GM21360 (cell line): ENCODE data around the gene CTNND2.
A peak's percentile ranks its signal among the peaks of the same experiment; 100 is the strongest.

Source experiments
- ATAC-seq: cut with Tn5 transposase; IDR thresholded peaks from one replicate; pipeline ENCODE4 v1.9.1; 2021; ENCODE audit warnings: mild to moderate bottlenecking, moderate library complexity; ENCODE audit not compliant: unreplicated experiment

The CTNND2 gene

DNA sequence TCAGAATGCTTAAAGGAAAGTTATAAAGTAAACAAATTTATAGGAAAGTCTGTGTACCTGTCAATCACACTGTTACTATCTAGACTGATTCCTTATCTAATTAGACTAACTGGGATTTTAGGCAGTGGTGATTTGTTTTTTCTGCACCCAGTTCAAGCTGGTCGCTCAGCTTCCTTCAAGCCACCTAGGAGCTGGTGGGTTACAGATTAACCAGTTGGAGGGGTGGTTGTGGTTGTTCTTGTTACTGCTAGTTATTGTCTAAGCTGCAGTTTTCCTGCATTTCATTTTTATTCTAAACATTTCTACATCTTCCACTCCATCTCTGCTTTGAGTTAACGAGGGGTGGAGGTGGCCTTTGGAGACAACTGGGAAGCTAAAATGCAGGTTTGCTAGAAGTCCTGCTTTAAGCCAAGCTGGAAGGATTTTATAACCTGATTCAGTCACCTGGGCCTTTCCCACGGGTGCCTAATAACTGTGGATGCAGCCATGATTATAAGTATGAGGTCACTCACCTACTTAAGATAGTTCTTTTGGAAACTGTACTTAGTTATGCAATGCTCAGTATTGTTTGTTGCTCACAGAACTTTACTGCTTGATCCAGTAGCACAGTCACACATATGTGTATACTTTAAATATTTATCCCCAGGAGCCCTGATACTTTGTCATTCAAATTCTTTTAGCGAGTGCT is 839.3 kb downstream of the CTNND2 start:
- ATAC-seq: no peak

DNA sequence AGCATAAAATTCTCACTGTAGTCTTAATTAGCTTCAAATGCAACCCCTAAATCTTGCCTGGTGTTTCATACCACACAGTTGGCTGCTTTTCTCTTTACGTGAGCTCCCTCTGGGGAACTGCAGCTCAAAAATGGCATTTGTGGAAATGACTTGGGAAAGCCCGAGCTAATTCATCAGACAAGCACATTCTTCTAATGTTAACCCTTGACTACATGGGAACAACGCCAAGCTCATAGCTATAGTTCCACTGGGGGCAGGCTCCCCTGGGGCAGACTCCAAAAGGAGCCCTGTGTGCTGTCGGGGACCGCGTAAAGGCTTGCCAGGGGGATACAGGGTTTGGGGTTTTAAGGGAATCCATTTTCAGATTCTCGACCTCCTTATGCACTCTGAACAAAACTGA is 841.8 kb downstream of the CTNND2 start:
- ATAC-seq: no peak

DNA sequence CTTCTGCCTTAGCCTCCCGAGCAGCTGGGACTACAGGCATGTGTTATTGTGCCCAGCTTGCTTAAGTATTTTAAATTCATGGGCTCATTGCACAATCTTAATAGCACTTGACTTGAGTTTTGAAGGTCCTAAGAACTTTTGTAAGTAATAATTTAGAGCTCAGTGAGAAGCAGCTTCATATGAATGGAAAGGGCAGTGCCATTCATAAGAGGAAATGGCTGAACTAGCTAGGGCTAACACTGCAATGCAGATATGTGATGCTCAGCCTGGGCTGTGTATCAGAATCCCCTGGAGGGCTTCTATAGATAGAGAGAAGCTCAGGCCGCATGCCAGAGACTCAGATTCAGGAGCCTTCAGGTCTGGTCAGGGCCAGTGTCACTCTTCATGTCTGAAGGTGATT is 847.7 kb downstream of the CTNND2 start:
- no peak for ATAC-seq

DNA sequence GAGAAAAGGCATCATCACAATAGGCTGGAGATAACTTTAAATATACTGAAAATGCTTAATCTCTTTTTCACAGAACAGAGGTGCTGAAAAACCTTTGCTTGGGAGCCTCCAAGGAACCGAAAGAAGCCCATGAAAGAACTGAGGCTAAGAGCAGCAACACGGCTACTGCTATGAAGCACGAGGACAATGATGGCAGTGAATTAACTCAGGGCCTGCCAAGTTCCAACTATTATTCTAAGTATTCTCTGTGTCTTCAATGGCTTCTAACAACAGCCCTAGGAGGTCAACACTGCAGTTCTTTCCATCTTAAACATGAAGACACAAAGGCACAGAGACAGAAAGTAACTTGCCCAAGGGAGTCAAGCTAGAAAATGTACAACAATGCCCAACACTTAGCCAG is 850.2 kb downstream of the CTNND2 start:
- no peak for ATAC-seq

DNA sequence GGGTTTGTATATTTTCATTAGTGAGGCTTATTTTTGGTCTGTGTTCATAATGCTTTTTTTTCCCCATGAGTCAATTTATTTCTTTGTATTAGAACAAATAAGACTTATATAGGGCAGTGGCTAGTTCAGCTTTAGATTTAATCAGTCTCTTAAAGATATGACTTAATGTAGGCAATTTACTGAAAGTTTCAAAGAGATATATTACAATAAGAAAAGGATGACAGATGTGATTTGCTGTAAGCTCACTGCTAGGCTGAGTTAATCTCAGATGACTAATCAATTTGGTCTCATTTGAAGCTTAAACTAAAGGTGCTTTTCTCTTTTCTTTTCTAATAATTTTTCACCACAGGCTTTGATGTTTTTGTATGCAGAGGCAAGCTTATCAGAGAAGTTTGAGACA is 851.4 kb downstream of the CTNND2 start:
- ATAC-seq: no peak

DNA sequence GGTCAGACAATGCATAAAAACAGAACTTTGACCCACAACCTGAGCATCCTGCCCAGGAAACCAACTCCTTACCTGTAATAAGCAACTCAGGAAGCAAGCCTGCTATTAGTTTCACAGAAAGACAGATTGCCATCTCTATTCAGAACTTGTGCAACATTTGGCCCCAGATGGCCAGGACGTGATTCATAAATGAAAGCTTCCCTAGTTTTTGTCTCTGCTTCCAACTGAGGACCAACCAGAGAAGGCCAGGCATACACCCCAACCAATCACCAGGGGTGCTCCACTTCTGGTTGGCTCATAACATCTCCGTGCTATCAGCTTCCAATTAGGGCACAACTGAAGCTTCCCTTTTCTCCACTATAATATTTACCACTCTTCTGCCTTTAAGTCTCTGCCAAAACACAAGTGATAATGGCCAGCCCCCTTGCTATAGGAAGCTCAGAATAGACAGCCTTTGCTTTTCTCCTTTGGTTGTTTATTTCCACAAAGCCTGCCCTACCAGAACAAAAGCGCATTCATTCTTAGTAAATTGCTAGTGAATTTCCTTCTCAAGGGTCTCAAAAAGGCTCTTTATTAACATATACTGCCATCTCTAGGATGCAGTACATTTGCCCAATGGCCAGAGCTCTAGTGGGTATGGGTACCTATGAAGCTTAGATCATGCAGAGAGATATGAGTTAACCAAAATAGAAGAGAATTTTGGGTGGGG is 853.5 kb downstream of the CTNND2 start:
- ATAC-seq: no peak

DNA sequence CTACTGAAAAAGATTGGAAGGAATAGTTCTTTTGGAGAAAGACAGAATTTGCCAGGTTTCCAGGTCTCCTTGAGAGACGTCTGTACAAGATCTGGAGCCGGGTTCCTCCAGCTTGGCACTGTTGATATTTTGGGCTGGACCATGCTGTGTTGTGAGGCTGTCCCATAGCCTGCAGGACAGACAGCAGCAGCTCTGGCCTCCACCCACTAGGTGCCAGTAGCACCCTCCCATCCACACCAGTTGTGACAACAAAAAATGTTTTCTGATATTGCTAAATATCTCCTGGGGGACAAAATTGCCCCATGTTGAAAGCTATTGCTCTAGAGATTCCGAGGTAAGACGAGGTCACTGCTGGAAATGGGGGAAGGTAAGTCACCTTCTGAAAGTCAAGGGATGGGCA is 855.5 kb downstream of the CTNND2 start:
- ATAC-seq: no peak

DNA sequence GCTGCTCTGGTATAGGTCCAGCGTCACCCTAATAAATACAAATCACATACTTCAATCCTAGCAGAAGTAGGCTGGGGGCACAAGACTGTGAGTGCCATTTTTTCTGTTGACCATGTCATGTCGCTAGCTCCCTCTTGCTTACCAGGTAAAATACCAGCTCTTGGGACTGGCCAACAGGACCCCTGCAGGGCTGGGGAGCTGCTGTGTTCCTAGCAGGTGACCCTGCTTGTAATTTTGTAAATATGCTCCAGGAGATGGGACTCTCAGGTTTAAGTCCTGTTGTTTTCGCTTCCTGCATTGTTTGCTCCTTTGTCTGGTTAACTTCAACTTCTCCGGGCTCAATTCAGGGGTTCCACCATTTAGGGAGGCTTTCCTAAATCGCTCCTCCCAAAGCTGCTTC is 856.6 kb downstream of the CTNND2 start:
- ATAC-seq: no peak

DNA sequence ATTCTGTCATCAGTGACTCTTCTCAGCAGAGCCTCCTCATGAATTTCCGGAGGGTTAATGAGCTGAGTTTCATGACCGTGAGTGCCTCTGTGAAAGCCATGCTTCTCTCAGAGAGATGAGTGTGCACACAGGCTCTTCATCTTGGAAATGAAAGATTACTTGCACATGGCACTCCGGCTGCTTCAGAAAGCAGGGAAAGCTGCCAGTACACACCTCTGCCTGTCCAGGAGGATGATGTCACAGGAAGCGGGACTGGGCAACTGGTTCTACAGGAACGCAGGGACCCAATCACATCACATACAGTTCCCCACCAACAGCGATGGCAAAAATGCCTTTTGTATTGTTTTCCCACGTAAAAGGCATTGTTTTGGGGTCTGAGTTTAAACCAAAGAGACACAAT is 857.2 kb downstream of the CTNND2 start:
- no peak for ATAC-seq

DNA sequence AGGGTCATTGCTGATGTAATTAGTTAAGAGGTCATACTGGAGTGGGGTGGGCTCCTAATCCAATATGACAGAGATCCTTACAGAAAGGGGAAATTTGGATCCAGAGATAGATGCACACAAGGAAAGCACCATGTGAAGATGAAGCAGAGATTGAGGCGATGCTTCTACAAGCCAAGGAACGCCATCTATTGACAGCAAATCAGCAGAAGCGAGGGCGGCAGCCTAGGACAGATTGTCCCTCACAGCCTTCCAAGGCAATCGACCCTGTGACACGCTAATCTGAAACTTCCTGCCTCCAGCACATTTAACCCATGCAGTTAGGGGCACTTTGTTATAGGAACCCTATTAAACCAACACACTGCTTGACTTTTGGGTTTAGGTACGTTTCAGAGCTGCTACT is 858.1 kb downstream of the CTNND2 start:
- no peak for ATAC-seq

DNA sequence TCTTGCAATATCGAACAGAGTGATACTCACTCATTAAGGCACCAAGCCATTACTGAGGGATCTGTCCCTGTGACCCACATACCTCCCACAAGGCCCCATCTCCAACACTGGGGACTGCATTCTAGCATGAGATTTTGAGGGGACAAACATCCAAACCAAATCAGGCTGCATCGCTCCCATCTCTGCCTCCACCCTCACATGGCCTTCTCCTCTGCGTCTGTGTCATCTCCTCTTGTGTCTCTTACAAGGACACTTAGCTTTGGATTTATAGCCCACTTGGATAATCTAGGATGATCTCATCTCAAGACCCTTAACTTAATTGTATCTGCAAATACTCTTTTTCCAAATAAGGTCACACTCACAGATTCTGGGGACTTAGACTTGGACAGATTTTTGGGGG is 858.8 kb downstream of the CTNND2 start:
- no peak for ATAC-seq

DNA sequence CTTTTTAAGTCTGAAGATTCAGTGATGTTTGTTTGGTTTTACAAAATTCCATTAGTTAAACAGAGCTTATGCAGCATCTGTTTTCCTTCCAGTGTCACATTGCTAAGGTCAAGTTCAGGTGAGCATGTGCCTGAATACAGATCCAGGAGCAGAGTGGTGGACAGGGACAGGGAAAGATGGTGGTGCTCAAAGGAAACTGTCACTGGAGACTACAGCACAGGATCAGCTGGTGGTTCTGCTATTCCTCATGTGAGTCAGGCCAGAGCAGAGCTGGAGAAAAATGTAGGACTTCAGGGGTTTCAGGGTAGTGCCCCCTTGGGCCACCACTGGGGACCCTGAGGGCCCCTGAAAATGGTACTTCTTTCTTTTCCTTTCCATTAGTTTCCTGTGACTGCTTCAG is 859.7 kb downstream of the CTNND2 start:
- no peak for ATAC-seq

DNA sequence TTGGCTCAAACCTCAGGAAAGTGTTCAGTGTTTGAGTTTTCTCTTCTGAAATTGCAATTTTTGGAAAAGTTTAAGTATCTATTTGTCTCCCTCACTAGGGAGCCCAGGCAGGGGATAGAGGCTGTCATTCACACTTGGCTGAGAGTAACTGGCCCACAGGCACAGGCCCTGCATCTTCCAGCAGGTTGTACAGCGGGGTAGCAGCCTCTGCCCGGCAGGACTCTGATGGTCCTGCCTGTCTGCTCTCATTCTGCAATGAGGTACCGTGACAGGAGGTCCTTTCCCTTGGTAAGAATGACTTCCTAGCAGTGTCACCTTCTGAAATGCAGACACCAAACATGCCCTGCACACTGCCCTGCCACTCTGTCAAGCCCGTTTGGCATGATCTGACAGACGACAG is 860.4 kb downstream of the CTNND2 start:
- no peak for ATAC-seq

DNA sequence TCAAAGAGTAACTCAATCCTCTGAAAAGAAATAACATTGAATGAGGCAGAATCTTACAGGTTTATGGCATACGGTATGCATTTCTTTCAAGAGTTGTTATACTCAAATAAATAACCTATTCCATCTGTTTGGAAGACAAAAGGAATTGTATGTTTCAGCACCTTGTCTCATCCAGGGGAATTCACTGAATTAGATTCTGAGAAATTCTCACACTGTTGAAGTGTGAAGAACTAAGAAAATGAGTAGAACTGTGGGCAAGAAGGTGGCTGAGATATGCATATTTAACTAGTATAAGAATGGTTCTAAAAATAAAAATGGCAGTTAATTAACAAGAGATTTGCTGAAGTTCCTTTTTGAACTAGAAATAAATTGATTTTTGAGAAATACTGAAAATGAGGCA is 863.9 kb downstream of the CTNND2 start:
- no peak for ATAC-seq

DNA sequence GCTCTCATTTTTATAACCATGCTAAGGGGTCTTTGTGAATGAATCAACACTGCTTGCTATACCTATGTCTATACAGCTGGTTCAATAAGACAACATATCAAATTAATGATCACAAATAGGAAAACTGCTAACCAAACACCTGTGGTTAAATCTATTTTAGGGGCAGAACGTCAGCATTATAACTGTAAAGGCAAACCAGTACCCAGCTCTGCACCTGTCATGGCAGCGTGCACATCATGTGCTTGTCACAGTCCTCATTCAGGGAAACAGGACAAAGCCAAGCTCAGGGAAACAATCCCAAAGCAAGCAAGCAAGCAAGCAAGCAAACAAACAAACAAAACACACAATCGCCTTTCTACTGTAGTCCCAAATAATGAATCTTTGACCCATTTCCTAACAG is 865.5 kb downstream of the CTNND2 start:
- no peak for ATAC-seq

DNA sequence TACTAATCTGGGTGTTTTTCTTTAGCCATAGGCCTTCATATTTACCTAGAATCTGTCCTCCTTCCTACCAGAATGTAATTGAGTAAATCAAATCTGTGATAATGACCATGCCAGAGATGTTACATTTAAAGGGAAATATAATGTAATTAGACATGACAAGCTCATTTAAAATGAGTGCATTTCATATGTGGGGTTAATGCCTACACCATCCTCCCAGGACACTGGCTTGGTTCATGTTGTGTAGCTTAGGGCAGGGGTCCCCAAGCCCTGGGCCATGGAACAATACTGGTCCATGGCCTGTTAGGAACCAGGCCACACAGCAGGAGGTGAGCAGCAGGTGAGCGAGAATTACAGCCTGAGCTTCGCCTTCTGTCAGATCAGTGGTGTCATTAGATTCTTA is 866.3 kb downstream of the CTNND2 start:
- ATAC-seq: no peak

DNA sequence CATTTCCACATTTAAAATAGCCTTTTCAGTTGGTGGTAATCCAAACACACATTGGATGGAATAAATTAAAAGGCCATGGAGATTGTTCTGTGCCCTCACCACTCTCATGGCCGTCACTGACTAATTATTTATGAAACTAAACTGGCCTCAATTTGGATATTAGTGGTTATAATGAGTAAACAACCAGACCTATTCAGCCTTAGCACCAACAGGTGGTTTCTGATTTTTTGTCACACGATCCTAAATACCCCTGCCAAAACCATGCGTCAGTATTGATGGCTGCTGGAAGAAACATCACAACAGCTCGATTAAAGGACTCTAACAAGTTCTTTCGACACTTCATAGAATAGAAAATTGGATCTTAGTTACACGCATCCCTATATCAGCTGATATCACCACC is 867.2 kb downstream of the CTNND2 start:
- ATAC-seq: no peak

DNA sequence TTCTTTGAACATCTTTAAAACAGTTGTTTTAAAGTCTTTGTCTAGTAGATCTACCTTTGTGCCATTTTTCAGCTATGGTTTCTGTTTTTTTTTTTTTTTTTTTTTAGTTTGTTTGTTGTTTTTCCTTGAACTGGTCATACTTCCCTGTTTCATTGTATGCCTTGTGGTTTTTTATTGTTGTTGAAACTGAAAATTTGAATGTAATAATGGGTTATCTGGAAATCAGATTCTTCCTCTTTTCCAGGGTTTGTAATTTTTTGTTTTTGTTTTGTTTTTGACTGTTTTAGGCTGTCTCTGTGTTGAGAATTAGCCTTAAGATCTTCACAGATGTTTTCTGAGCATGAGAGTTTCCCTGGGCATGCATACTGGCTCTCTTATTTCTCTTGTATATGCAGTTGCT is 873.6 kb downstream of the CTNND2 start:
- ATAC-seq: no peak

DNA sequence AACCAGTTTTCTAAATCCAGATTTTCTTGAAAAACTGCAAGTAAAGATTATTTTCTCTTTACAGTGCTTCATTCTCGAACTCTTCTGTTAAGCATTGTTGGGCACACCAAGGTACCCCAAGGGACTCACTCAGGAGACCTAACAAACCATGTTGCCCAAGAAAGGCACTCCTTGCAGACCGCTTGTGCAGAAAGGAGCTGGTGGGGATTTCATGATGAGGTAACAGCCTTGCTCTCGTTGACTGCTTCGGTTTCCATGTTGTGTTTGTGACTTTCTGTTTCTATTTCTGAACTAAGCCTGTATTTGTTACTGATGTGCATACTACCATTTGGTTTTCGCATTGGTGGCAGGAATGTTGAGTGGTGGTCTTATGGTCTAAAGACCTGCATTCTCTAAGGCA is 876.6 kb downstream of the CTNND2 start:
- peak; percentile 80 for ATAC-seq

DNA sequence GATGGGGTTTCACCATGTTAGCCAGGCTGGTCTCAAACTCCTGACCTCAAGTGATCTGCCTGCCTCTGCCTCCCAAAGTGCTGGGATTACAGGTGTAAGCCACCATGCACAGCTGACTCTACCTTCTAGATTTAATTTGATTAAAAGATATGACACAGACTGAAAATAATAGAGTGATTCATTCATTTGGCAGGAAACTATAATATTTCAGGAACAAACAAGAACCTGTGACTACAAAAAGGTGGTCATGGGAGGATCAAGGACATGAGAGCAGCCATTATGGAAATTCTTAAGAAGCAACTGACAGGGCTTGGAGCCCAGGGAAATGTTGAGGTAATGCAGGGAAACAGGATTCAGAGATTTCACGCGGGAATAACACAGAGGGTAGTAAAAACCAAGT is 877.7 kb downstream of the CTNND2 start:
- ATAC-seq: no peak

DNA sequence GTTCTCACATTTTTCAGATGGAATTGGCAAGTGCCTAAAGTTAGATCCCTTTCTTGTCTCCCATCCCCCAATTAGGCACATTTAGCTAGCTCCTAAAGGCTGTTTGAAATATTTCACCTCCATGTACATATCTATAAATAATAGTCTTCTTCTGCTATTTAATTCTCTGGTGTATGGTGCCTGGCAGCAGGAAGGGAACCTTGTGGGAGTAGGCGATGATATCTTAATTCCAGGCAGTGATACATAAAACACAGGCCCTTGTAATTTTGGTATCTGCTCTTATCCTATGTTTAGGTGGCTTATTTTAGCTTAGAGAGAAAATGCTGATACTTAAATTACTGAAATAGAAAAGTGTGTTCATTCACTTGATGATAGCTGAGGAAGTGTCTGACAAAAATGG is 880.3 kb downstream of the CTNND2 start:
- no peak for ATAC-seq

DNA sequence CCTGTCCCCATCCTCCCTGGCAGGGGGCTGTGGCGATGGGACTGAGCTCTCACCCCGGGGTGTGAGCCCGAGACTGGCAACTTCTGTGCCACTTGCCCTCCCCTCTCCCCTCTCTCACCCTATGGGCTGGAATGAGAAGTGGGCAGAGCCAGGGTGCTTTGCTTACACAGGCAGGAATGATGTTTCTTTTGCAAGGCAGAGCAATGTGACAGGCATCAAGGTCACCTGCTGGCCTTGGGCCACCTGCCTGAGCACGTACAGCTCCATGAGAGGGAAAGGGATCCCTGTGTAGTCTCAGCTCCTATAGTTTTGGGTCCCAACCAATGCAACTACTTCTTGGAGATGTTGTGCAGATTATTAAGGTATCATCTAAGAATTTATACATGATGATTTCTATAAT is 890.5 kb downstream of the CTNND2 start:
- ATAC-seq: no peak

DNA sequence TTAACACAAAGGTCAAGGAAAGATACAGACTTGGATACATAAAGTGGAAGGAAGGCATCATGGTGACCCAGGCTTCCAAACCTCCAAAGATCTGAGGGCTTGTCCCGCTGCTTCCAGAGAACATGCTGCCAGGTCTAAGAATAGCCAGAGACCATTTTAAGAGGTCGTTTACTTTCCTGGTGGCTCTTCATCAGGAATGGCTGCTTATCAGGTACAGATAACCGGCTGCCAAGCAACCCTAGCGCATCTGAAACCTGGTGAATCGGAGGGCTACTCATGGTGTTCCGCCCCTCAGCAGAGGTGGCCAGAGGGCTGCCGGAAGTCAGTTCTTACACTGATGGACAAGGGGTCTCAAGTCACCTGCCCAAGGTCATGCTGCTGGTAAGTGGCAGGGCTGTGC is 892.0 kb downstream of the CTNND2 start:
- no peak for ATAC-seq
